Transverse colon (tissue), 4 donors: ENCODE results near the gene TOE1. TPM values are rescaled to one million over a fixed set of nuclear protein-coding genes. Genes with fewer than 3 reads are reported as not detected.
A peak's percentile ranks its signal among the peaks of the same experiment; 100 is the strongest.

Source experiments
- DNase-seq: peaks from one replicate; pipeline ENCODE4 v3.0.0-alpha.2; 2019
- H3K27ac ChIP-seq, 4 donors: fragments of 200-600 bp; sonication (generic); 2 replicates each; pipeline ENCODE4 v1.5.1; 2016 to 2018; ENCODE audit warnings: inconsistent platforms in 4 of 4
- H3K27me3 ChIP-seq: fragments of 200-600 bp; sonication (generic); 2 replicates; pipeline ENCODE4 v1.5.1; 2017; ENCODE audit warnings: inconsistent platforms
- H3K36me3 ChIP-seq, 4 donors: fragments of 200-600 bp; sonication (generic); 2 replicates each; pipeline ENCODE4 v1.5.1; 2017 to 2019; ENCODE audit warnings: inconsistent platforms in 4 of 4
- H3K4me1 ChIP-seq, 4 donors: fragments of 200-600 bp; sonication (generic); 2 replicates each; pipeline ENCODE4 v1.5.1; 2017 to 2020; ENCODE audit warnings: inconsistent platforms in 4 of 4
- H3K4me3 ChIP-seq, 4 donors: fragments of 200-600 bp; sonication (generic); 1 replicate in 1 of 4; 2 replicates in 3 of 4; pipeline versions ENCODE4 v1.5.1 to v1.6.1; 2017 to 2019; ENCODE audit warnings: inconsistent platforms in 4 of 4
- H3K9me3 ChIP-seq, 2 donors: fragments of 200-600 bp; sonication (generic); 2 replicates each; pipeline ENCODE4 v1.5.1; 2017 to 2019; ENCODE audit warnings: inconsistent platforms in 2 of 2
- EP300 ChIP-seq: sonication (generic); formaldehyde crosslinking; IDR thresholded peaks from one replicate; pipeline ENCODE4 v1.6.1; 2017; ENCODE audit warnings: antibody characterized with exemption, low read depth
- POLR2A ChIP-seq: fragments of 450-650 bp; IDR thresholded peaks from one replicate; pipeline ENCODE4 v1.6.1; 2016; ENCODE audit warnings: antibody characterized with exemption, mild to moderate bottlenecking, moderate library complexity
- POLR2AphosphoS5 ChIP-seq, 3 donors: sonication (generic); formaldehyde crosslinking; IDR thresholded peaks; one replicate each; pipeline ENCODE4 v1.6.1; 2016; ENCODE audit warnings: antibody characterized with exemption in 3 of 3
- WGBS, 2 donors: methylation state at CpG; one replicate each; pipeline ENCODE4 v1.1.5; 2018; ENCODE audit warnings: low coverage in 1 of 2; 5-methylcytosine and 5-hydroxymethylcytosine counted together
- in situ Hi-C, 4 donors: fragments of 200-750 bp; cut with MboI; loops; one replicate each; pipeline versions ENCODE4 v1.15.0 to v1.15.1; 2017; ENCODE audit warnings: low sequenced_read_pairs in 3 of 4, low pct_ligation_motif_present in 1 of 4, low pct_unique_long_range_greater_than_20kb in 1 of 4
- intact Hi-C: fragments of 100-400 bp; cut with DNase I; formaldehyde crosslinking; loops from one replicate; pipeline ENCODE4 v1.15.1; 2023; ENCODE audit warnings: low total_unique reads
- total RNA-seq, 4 donors: library from RNA; depleted of rRNA; stranded (reverse); fragments of >200 nt; gene quantifications; one replicate each; pipeline ENCODE4 v1.1.0, GENCODE V29; 2016
- TF ChIP-seq, protein P1 (sequence below), 5 experiments: fragments of 200-600 bp in 3 of 5; fragments of 450-650 bp in 2 of 5; sonication (generic) in 3 of 5; IDR thresholded peaks; 1 replicate in 2 of 5; 2 replicates in 3 of 5; pipeline ENCODE4 v1.5.1; 2016 to 2017; ENCODE audit warnings: antibody characterized with exemption in 5 of 5, inconsistent platforms in 3 of 5, mild to moderate bottlenecking in 2 of 5, moderate library complexity in 1 of 5

TOE1 gene
- total RNA-seq, 4 donors from 2014 or later = 4.8 to 58.7 (median 16.4) TPM

DNA sequence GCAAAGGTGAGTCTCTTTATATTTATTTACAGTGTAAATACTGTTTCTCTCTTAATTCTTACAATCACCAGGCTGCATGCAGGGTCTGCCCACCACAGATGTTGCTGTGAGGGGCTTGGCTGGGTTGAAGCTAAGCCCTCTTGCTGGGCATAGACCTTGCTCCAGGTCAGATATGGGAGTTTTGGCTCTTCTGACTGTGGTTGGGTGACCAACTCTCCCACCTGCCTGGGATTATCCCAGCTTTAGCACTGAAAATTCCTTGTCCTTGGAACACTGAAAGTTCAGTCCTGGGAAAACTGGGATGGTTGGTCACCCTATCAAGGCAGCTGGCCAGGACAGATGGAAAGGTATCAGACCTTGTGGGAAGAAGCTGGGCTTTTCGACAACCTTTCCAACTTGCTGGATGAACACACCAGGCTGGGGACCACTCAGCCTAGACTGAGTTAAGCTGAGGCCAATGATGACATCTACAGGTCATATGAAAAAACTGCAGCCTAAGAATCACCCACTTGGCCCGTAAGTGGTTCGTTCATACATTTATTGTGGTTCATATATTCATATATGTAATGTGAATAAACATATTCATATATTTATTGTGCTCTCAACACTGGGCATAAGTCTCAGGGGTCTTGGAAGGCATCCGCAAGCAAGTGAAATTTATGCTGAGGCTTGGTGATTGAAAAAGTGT lies 39.8 kb upstream of the TOE1 start:
- Histone ChIP-seq H3K4me1 (peaks cover 8 to 16% (median 10%) of the 10 kb centered on the region in 4 donors), H3K9me3 (no peaks in the 10 kb centered on the region), H3K27me3 (no peaks in the 10 kb centered on the region), H3K36me3 (no peaks in the 10 kb centered on the region), H3K27ac (no peak overlapping the region), H3K4me3 (no peak overlapping the region)
- intact Hi-C loops (loop anchor here (1.0 to 5.0 kb wide), 2 partner anchors 286 to 523 kb away; partner anchors contain the start of gene RPS8), in situ Hi-C loops (loop anchor here (5.0 to 25.0 kb wide), 5 partner anchors 278 to 513 kb away; partner anchors contain the start of genes BEST4 (in 2 of the 4), RPS8 (in 2 of the 4), HECTD3 (in 1 of the 4) and PTCH2 (in 1 of the 4))
- DNase-seq = peak; percentile 31
- TF ChIP-seq POLR2A = no peak
- TF ChIP-seq, protein P1, sequence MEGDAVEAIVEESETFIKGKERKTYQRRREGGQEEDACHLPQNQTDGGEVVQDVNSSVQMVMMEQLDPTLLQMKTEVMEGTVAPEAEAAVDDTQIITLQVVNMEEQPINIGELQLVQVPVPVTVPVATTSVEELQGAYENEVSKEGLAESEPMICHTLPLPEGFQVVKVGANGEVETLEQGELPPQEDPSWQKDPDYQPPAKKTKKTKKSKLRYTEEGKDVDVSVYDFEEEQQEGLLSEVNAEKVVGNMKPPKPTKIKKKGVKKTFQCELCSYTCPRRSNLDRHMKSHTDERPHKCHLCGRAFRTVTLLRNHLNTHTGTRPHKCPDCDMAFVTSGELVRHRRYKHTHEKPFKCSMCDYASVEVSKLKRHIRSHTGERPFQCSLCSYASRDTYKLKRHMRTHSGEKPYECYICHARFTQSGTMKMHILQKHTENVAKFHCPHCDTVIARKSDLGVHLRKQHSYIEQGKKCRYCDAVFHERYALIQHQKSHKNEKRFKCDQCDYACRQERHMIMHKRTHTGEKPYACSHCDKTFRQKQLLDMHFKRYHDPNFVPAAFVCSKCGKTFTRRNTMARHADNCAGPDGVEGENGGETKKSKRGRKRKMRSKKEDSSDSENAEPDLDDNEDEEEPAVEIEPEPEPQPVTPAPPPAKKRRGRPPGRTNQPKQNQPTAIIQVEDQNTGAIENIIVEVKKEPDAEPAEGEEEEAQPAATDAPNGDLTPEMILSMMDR (IDR thresholded peaks at IDR 0.05) = peak; percentile 69 to 77 (median 73)
- WGBS, 2 donors = 7% methylated on average over 3 to 4 of the region's 4 CpGs

DNA sequence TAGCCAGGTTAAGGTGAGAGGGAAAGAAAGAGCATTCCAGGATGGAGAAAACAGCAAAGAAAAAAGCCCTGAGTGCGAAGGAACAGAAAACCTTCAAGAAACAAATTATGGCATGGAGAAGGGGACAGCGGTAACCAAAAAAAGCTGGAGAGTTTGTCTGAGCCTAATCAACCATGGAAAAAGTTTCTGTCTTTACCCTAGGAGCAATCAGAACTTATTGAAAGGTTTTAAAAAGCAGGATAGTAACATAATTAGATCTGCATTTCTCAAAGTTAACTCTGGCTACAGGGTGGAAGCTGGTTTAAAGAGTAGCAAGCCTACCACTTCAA lies 39.3 kb upstream of the TOE1 start:
- no peak overlapping the region for H3K27ac ChIP-seq
- in situ Hi-C loops = loop anchor here in 3 of 4 donors (5.0 to 25.0 kb wide), 4 partner anchors 283 to 513 kb away; partner anchors contain the start of genes BEST4 (in 2 of the 3), RPS8 (in 2 of the 3), HECTD3 (in 1 of the 3) and PTCH2 (in 1 of the 3)
- 79 to 83% methylated on average over 2 of the region's 2 CpGs for WGBS, 2 donors
- no peak for TF ChIP-seq POLR2AphosphoS5 (IDR thresholded peaks at IDR 0.05)
- TF ChIP-seq, protein P1 (IDR thresholded peaks at IDR 0.05) = no peak
- no peak for TF ChIP-seq EP300
- TF ChIP-seq POLR2A = no peak
- intact Hi-C loops = loop anchor here (1.0 to 5.0 kb wide), 2 partner anchors 286 to 523 kb away; partner anchors contain the start of gene RPS8
- H3K4me1 ChIP-seq = peaks cover 8 to 16% (median 10%) of the 10 kb centered on the region in 4 donors
- H3K27me3 ChIP-seq = no peaks in the 10 kb centered on the region
- H3K4me3 ChIP-seq = no peak overlapping the region
- DNase-seq = no peak
- H3K9me3 ChIP-seq = no peaks in the 10 kb centered on the region
- H3K36me3 ChIP-seq = no peaks in the 10 kb centered on the region

DNA sequence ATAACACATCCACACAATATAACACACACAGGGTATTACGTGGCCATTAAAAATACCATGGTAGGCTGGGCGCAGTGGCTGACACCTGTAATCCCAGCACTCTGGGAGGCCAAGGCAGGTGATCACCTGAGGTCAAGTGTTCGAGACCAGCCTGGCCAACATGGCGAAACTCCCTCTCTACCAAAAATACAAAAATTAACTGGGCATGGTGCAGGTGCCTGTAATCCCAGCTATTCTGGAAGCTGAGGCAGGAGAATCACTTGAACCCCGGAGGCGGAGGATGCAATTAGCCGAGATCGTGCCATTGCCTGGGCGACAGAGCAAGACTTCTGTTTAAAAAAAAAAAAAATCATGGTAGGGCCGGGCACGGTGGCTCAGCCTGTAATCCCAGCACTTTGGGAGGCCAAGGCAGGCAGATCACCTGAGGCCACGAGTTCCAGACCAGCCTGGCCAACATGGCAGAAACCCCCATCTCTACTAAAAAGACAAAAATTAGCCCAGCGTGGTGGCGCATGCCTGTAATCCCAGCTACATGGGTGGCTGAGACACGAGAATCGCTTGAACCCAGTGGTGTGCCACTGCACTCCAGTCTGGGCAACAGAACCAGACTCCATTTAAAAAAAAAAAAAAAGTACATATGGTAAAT lies 37.3 kb upstream of the TOE1 start:
- TF ChIP-seq, protein P1 (IDR thresholded peaks at IDR 0.05) = no peak
- no peak for TF ChIP-seq POLR2AphosphoS5 (IDR thresholded peaks at IDR 0.05)
- TF ChIP-seq POLR2A = no peak
- TF ChIP-seq EP300 = no peak
- Histone ChIP-seq H3K27me3 (no peaks in the 10 kb centered on the region), H3K4me1 (peaks cover 8 to 16% (median 10%) of the 10 kb centered on the region in 4 donors), H3K27ac (peak overlapping the region; percentile 85 to 98 (median 92)), H3K36me3 (no peaks in the 10 kb centered on the region), H3K4me3 (peak overlapping the region in 3 of 4 donors; percentile 52 to 94 (median 61)), H3K9me3 (no peaks in the 10 kb centered on the region)
- in situ Hi-C loops (loop anchor here in 3 of 4 donors (5.0 to 25.0 kb wide), 4 partner anchors 285 to 515 kb away; partner anchors contain the start of genes BEST4 (in 2 of the 3), RPS8 (in 2 of the 3), HECTD3 (in 1 of the 3) and PTCH2 (in 1 of the 3)), intact Hi-C loops (loop anchor here (5.0 kb wide), 1 partner anchor 525 kb away; the partner anchor contains the start of gene RPS8)
- no peak for DNase-seq
- WGBS, 2 donors = 81 to 83% methylated on average over 6 to 16 of the region's 16 CpGs
